Stimulated activated CD8-positive, alpha-beta memory T cell treated with anti-CD3 and anti-CD28 coated beads, Interleukin-4, amount 100 ng/mL, for 4 hours (primary cell): ENCODE results near the gene SLC5A12.

Source experiments
- DNase-seq, 2 donors: peaks; one replicate each; pipeline ENCODE4 v3.0.0-alpha.2; 2020; ENCODE audit warnings: low read depth in 2 of 2, low spot score in 1 of 2

SLC5A12 gene

GRCh38 chr11:26719998-26720397 lies 1.9 kb downstream of the SLC5A12 start:
- no peak for DNase-seq

GRCh38 chr11:26719289-26719973 lies 2.4 kb downstream of the SLC5A12 start:
- DNase-seq, result no peak

GRCh38 chr11:26717771-26718170 lies 4.1 kb downstream of the SLC5A12 start:
- no peak for DNase-seq

DNA sequence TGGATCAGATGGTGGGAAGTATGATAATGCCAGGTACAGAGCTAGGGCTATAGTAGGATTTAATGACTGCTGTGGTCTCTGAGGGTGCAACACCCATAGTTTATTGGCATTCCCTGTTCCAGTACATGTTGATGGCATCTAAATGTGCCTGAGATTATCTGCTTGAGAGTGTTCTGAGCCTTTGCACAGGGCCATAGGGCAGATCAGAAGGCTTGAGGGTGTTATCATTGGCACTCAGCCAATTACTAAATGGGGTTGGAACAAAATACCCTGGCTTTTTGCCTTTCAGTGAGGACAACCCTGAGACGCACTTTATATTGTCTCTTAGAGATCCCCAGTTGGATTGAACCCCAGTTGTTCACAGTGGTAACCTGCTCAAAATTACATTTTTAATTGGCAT lies 6.7 kb downstream of the SLC5A12 start:
- DNase-seq, result no peak

GRCh38 chr11:26712497-26712896 lies 9.4 kb downstream of the SLC5A12 start:
- no peak for DNase-seq

GRCh38 chr11:26710489-26710888 lies 11.4 kb downstream of the SLC5A12 start:
- DNase-seq, result no peak

- no peak for DNase-seq
Observed at GRCh38 chr11:26708736-26709456, 13.0 kb downstream of the SLC5A12 start.

- no peak for DNase-seq
Observed at GRCh38 chr11:26706181-26706580, 15.7 kb downstream of the SLC5A12 start.

- no peak for DNase-seq
Observed at GRCh38 chr11:26704249-26704648, 17.6 kb downstream of the SLC5A12 start.

DNA sequence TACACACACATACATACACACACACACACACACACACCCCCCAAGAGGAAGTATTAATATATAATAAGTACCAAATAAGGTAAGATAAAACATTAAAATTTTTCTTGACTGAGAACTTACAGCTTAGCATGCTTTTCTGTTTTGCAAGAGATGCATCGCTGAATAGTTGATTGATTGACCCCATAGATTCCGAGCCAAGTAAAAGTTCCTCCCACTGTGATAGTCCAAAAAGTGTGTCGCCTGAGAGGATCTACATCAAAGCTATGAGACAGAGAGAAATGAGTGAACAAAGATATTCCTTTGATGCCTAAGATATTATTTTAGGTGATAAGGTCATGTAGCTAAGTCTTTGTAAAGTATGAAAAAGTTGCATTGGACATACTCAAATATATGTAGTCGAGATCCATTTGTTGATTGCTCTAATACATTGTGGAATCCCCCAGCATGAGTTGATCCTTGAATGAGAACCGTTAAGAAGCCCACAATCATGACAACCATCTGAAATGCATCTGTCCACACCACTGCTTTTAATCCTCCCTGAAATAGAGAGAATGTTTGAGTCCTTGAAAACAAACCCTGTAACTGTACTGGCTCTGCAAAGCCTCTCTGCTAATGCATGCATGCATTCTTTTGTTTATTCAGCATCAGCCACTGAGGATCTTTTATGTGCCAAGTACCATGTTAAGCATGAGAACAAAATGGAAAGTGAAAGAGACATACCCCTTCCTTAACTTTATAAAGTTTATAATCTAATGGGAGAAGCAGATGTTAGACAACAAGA lies 18.3 kb downstream of the SLC5A12 start:
- no peak for DNase-seq

DNA sequence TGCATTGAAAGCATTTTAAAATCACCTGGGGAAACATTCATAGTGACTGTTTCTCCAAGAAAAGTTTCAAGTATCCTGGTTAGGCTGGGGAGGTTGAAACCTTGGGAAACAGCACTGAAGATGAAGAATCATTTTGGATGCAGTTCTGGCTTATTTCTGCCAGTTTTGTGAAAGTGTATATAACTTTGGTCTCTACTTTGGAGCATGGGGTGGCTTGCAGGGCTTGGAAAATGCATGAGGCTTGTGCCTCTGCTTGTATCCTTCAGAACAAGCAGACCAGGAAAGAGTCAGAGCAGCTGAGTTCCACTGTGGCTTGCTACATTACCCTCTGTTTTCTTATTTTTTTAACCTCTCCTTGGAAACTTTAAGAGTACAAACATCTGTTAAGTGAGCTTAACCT lies 19.5 kb downstream of the SLC5A12 start:
- DNase-seq, result no peak

DNA sequence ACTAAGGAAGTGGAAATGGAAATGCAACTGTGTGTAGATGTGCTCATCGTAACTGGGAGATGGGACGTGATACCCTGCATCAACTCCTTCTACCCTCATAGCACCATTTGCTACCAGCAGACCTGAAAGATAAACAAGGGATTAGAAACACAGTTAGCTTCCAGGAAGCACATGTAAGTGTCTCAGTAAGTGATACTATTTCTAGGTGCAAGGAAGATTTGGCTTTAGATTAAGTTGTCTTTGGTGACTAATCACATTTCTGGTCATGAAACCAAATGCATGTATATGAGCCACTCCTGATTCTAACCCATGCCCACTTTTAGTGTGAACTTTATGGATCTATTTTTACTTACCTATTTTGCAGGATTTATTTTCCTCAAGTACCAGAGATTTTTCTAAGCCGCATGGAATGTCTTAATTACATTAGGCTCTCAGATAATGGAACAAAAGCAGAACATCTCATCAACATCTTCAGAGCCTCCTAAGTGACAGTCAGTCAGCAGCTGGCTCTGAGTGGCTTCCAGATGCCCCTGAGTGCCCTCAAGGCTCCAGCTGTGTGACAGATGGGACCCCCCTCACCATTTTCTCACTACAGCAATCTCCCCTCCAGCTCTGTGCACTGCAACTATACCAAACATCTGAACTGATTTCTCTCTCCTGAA lies 21.2 kb downstream of the SLC5A12 start:
- DNase-seq, result no peak

- DNase-seq, result no peak
Observed at GRCh38 chr11:26698224-26698623, 23.6 kb downstream of the SLC5A12 start.

DNA sequence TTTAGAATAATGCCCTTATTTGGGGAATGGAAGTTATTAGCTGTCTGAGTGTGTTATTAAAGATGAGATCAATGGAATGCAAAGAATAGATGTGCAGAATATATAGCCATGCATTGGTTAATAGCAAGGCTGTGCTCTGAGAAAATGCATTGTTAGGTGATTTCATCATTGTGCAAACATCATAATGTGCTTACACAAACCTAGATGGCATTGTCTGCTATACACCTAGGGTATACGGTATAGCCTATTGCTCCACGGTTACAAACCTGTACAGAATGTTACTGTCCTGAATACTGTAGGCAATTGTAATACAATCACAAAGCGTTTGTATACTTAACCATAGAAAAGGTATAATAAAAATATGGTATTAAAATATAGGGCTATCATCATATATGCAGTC lies 25.5 kb downstream of the SLC5A12 start:
- DNase-seq, result no peak

DNA sequence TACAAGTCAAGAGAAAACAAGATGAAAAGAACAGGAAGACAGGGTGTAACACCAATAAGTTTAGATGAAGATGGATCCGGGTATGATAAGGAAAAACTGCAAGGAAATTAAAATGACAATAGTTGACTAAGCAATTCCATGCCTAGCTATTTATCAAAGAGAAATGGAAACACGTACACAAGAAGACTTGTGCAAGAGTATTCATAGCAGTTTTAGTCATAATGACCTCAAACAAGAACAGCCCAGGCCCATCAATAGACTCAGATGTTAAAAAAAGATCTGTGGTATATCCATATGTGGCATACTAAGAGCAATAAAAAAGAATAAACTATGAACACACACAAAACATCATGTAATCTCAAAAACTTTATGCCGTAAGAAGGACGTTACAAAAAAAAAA lies 33.2 kb downstream of the SLC5A12 start:
- DNase-seq, result no peak

DNA sequence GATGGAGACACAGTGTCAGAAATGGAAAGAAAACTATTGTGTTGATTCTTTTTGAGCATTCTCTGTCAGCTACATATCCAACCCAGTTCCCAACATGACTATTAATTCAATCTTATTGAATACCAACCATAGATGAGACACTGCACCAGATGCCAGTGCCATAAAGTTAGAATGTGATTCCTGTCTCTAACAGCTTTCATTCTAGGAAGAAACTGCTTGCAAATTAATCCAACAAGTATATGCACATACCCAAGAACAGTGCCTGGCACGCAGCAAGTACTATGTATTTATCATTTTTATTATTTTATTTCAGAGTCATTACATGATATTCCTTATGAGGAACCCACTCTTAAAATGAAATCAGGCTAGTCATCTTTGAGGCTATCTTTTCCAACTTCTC lies 34.5 kb downstream of the SLC5A12 start:
- DNase-seq, result no peak

- DNase-seq, result no peak
Observed at GRCh38 chr11:26677566-26677965, 44.3 kb downstream of the SLC5A12 start.

GRCh38 chr11:26676641-26677040 lies 45.2 kb downstream of the SLC5A12 start:
- no peak for DNase-seq

GRCh38 chr11:26675233-26675928 lies 46.5 kb downstream of the SLC5A12 start:
- no peak for DNase-seq

DNA sequence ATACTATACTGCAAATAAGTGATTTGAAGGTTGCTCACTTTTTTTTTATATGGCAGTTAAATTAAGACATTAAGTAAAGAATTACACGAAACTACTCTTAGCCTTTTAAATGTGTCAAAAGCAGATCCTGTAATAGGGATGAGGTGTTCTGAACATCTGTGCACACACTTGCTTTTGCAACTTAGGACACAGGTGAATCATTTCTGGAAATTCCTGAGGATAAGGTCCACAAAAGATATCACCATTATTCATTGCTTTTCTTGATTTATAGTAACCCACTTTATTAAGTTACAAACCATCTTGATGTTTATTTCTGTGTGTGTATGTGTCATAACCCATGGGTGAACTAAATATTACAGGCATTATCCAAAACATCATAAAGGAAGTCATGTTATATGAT lies 55.9 kb downstream of the SLC5A12 start:
- DNase-seq, result no peak

GRCh38 chr11:26665036-26665435 lies 56.8 kb downstream of the SLC5A12 start:
- no peak for DNase-seq
